ENCODE data around the gene FAM83D.

DNA sequence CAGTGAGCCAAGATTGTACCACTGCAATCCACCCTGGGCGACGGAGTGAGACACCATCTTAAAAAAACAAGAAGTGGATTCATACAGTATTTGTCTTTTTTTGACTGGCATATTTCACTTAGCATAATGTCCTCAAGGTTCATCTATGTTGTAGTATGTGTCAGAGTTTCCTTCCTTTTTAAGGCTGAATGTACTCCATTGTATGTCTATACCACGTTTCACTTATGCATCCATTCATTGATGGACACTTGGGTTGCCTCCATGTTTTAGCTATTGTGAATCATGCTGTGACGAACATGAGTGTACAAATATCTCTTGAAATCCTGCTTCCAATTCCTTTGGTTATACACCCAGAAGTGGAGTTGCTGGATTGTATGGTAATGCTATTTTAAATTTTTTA is 28.9 kb upstream of the FAM83D start:
- no peak for TF ChIP-seq POLR2A (IDR thresholded peaks at IDR 0.05)
- TF ChIP-seq, protein P1, sequence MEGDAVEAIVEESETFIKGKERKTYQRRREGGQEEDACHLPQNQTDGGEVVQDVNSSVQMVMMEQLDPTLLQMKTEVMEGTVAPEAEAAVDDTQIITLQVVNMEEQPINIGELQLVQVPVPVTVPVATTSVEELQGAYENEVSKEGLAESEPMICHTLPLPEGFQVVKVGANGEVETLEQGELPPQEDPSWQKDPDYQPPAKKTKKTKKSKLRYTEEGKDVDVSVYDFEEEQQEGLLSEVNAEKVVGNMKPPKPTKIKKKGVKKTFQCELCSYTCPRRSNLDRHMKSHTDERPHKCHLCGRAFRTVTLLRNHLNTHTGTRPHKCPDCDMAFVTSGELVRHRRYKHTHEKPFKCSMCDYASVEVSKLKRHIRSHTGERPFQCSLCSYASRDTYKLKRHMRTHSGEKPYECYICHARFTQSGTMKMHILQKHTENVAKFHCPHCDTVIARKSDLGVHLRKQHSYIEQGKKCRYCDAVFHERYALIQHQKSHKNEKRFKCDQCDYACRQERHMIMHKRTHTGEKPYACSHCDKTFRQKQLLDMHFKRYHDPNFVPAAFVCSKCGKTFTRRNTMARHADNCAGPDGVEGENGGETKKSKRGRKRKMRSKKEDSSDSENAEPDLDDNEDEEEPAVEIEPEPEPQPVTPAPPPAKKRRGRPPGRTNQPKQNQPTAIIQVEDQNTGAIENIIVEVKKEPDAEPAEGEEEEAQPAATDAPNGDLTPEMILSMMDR (IDR thresholded peaks at IDR 0.05): no peak
